Loucy (cell line): ENCODE measurements around the gene MRPL21.

Source experiments
- CTCF ChIP-seq: fragments of 200-600 bp; sonication (generic); conservative IDR thresholded peaks from 2 replicates; pipeline ENCODE4 v1.5.1; 2014; ENCODE audit warnings: mild to moderate bottlenecking, antibody characterized with exemption, low read length
- EZH2phosphoT487 ChIP-seq: fragments of 200-600 bp; IDR thresholded peaks from 2 replicates; pipeline ENCODE4 v1.6.1; 2018; ENCODE audit warnings: antibody characterized with exemption, mild to moderate bottlenecking, moderate library complexity, borderline replicate concordance

- TF ChIP-seq CTCF (no peak), EZH2phosphoT487 (no peak)
Measured at GRCh38 chr11:68848429-68848828, 55.2 kb downstream of the MRPL21 start.
